Measurements from ENCODE around the gene NCAPD3.
"Not testable (repeated sequence)": the region's sequence is repeated elsewhere in the genome, so short reads cannot be mapped to it uniquely, and the experiment has no call there.

NCAPD3 gene

GRCh38 chr11:134223836-134224709 lies at the start of gene NCAPD3, which contains the start of gene VPS26B:
TSS of gene NCAPD3 (minus strand) at chr11:134223967. CDS start at chr11:134223926, 41 bp downstream.
TSS of gene VPS26B (plus strand) at chr11:134224671. CDS start at chr11:134225123, 452 bp downstream.
- peak; percentile 96 for DNase-seq (ENCODE audit: low read depth in 2 of 2)

DNA sequence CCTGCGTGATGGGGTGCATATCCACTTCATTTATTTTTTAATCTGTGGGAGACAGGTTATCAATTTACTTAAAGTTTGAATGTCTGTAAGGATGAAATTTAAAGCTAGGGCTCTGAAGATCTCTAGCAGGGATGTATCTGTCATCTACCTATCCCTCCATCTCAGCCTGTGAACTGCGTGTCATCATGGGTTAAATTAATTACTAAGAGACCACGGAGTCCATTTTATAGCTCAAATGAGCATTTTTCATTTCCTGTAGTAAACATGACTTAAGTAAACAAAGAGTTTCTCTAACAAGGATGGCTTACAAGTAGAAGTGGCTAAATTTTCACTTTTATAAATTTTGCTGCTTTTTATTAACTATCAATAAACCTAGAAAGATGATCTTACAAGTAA lies 49.5 kb upstream of the NCAPD3 start:
- DNase-seq (ENCODE audit: low read depth in 2 of 2): no peak

GRCh38 chr11:134272381-134273316 lies 48.9 kb upstream of the NCAPD3 start:
- DNase-seq (ENCODE audit: low read depth in 2 of 2): no peak

GRCh38 chr11:134271978-134272377 lies 48.2 kb upstream of the NCAPD3 start:
- no peak for DNase-seq (ENCODE audit: low read depth in 2 of 2)

GRCh38 chr11:134270250-134270714 lies 46.5 kb upstream of the NCAPD3 start:
- no peak for DNase-seq (ENCODE audit: low read depth in 2 of 2)

DNA sequence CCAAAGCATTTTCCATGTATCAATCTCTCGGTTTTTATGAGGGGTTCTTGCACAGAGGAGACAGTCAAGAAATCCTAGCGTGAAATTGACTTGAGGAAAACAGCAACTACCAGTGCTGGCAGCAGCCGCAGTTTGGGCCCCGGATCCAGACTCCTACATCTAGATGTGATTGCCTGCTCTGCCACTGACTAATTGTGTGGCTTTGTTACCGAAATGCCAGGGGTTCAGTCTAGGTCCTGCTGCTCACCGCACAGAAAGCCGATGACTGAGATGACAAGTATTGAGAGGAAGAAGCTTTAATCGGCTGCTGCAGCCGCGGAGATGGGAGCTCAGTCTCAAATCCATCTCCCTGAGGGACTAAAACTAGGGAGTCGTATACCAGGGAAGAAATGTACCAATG lies 44.2 kb upstream of the NCAPD3 start:
- DNase-seq (ENCODE audit: low read depth in 2 of 2): no peak

GRCh38 chr11:134267461-134267860 lies 43.7 kb upstream of the NCAPD3 start:
- no peak for DNase-seq (ENCODE audit: low read depth in 2 of 2)

- DNase-seq (ENCODE audit: low read depth in 2 of 2): no peak
Observed at GRCh38 chr11:134266841-134267251, 43.1 kb upstream of the NCAPD3 start.

DNA sequence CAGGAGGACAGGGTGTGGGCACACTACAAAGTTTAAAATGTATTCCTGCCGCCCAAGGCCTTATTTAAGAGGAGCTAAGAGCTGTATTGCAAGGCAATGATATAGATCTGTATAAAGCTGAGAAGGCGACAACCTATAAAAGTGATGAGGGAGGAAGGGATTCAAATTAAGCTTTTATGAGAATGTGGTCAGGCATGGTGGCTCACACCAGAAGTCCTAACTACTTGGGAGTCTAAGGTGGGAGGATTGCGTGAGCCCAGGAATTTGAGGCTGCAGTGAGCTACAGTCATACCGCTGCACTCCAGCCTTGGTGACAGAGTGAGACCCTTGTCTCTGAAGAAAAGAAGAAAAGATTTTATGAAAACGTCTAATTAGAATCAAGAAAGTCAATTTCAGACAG lies 42.7 kb upstream of the NCAPD3 start:
- no peak for DNase-seq (ENCODE audit: low read depth in 2 of 2)

GRCh38 chr11:134264966-134265764 lies 41.4 kb upstream of the NCAPD3 start:
- DNase-seq (ENCODE audit: low read depth in 2 of 2): no peak

DNA sequence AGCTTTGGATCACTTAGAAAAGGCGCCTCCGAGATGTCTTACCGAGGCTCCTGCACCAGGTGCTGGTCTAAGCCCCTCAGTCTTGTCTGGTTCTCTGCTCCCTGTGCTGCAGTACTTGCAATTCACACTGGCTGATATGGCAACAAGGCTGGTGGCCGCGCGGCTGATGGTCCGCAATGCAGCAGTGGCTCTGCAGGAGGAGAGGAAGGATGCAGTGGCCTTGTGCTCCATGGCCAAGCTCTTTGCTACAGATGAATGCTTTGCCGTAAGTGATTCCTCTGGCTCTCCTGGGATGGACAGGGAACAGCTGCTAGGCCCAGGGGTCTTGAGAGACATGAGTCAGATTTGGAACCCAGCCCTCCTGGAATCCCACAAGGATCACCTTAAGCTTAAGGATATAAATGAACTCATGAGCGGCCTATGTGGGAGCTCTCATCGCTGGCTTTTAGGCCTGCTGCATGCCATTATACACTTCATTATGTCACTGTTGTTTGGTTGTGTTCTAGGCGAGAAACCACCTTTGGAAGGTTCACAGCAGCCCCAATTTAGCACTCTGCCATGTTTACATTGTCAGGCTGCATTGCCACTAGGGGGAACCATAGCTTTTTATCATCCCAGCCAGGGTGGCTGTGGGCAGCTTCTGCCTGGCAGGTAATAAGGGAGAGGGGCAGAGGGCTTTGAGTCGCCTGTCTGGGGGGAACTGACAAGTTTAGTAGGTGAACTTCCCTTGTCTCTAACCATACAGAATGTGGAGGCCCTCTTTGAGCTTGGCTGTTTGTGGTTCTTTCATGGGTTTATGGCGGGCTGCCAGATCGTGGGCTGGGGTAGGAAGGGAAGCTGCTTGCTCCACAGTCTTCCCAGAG lies 38.1 kb upstream of the NCAPD3 start:
- DNase-seq (ENCODE audit: low read depth in 2 of 2): no peak

DNA sequence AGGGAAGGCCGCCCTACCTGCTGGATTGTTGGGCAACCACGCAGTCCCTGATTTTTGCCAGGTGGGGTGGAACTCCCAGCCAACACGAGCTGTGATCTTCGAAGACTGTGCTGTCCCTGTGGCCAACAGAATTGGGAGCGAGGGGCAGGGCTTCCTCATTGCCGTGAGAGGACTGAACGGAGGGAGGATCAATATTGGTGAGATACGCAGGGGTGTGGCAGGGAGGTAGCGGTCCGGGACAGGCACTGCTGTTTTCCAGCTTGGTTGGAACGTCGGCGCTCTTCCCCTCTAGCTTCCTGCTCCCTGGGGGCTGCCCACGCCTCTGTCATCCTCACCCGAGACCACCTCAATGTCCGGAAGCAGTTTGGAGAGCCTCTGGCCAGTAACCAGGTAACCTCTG lies 37.2 kb upstream of the NCAPD3 start:
- no peak for DNase-seq (ENCODE audit: low read depth in 2 of 2)

DNA sequence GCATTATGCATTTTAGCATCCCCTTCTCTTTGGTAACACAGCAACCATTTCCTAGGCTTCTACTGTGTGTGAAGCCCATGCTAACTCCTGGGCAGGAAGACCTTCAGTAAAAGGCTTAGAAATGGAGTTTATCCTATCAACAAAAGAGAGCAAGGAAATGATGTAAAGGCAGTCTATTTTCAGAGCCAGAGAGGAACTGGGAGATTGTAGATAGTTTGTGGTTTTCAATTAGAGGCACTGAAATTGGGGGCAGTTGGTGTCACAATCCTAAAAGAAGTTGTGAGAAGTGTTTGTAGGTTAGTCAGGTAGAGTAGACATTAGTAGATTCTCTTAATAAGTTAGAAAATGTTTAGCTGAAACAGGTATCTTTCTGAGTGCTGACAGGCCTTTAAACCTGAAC lies 36.7 kb upstream of the NCAPD3 start:
- DNase-seq (ENCODE audit: low read depth in 2 of 2): no peak

DNA sequence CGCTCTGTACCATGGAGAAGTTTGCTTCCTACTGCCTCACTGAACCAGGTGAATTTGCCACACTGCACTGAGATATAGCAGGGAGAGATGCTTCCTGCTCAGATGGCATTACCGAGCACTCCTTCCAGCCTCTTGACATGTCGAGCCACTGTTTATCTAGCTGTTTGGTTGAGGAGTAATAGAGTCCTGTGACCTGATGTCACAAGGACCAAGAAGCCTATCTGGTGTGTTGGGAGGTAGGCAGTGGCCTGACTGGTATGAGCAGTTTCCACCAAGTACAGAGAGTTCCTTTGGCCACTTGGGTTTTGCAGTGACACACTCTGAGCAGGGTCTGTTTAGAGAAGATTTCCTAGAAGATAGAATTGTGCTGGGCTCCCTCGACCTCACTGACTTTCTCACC lies 34.8 kb upstream of the NCAPD3 start:
- no peak for DNase-seq (ENCODE audit: low read depth in 2 of 2)

- no peak for DNase-seq (ENCODE audit: low read depth in 2 of 2)
Observed at GRCh38 chr11:134257101-134257500, 33.3 kb upstream of the NCAPD3 start.

DNA sequence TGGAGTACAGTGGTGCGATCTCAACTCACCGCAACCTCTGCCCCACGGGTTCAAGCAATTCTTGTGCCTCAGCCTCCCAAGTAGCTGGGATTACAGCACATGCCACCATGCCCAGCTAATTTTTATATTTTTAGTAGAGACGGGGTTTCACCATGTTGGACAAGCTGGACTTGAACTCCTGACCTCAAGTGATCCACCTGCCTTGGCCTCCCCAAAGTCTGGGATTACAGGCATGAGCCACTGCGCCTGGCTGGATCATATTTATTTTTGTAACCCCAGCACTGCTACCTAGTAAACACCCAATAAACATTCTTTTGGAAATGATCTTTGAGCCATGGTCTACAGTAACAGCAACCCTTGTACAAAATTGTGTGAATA lies 31.4 kb upstream of the NCAPD3 start:
- DNase-seq (ENCODE audit: low read depth in 2 of 2): not testable (repeated sequence)

DNA sequence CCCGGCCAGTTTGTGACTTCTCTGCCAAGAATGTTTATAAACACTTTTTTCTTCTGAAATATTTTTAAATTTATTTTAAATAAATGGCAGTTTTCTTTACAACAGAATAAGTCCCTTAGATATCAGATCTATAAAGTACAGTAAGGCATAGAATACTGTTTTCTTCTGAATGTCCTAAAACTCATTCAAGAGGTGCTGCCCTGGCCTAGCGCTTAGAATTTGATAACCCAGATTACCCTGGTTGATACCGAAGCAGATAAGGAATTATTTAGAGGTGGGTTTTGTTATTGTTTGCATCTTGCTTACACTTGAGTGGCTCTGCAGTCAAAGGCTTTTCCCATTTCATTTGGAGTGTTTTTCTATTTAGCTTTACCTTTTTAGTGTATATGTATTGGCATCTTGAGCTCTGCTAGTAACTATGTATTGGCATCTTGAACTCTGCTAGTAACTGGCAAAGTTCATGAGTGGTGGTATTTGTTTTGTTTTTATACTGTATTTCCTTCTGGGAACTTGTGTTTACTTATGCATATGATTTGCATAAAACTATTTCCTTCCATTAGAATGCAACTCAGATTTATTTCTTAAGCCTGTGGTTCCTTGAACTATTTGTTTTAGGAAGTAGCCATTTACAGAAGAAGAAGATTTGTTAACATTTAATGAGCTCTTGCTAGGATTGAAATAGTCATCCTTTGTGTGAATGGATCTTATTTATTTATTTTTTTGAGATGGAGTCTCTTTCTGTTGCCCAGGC lies 30.8 kb upstream of the NCAPD3 start:
- DNase-seq (ENCODE audit: low read depth in 2 of 2): no peak

- peak; percentile 89 to 93 for DNase-seq (ENCODE audit: low read depth in 2 of 2)
Observed at GRCh38 chr11:134253188-134253993, 29.6 kb upstream of the NCAPD3 start, which contains the start of the genes ACAD8 and THYN1. TSS of gene ACAD8 (plus strand) at chr11:134253568. CDS start at chr11:134253601, 33 bp downstream. TSS of gene THYN1 (minus strand) at chr11:134253352. CDS start at chr11:134252882, 470 bp downstream.

All from stimulated activated CD8-positive, alpha-beta memory T cell treated with anti-CD3 and anti-CD28 coated beads, Interleukin-2, amount 100 ng/mL, for 48 hours (primary cell).